ENCODE data around the gene COL6A5.

COL6A5 gene

DNA sequence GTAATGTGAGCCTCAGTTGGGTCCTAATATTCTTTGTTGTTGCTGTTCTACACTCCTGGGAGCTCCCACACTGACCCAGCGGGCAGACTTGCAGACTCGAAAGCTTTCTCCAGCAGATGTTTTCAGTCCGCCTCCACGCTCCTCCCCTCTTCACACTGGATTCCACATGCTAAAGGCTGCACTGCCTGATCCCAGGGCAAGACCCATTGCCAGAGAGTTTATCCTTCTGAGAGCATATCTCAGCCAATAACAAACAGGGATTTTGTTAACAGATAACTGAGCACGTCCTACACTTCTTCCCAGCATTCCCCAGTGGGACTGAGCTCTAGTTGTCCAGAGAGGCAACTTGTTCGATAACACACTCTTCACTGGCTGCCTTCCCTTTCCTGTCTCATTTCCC lies 163.5 kb downstream of the COL6A5 start:
- FAIRE-seq (no peak), DNase-seq (ENCODE audit: extremely low spot score, insufficient read length, low read depth) (no peak)

DNA sequence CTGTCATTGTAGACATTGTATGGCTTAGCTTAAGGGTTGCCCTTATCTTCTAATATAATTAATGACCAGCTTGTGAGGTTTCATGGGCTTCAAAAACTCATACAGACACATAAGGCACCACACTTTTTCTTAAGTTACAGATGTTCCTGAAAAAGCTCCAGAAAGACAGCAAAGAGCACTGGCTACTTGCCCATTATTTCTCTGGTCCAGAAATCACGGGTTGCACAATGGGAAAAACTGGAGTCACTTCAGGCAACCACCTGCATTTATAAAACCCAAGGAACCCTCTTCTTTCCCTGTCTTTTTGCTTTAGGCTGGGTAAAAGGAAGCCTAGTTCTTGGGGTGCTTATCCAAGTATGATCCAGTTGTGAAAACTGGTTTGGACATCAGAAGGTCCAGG lies 169.2 kb downstream of the COL6A5 start:
- FAIRE-seq, result no peak
- no peak for DNase-seq (ENCODE audit: extremely low spot score, insufficient read length, low read depth)

DNA sequence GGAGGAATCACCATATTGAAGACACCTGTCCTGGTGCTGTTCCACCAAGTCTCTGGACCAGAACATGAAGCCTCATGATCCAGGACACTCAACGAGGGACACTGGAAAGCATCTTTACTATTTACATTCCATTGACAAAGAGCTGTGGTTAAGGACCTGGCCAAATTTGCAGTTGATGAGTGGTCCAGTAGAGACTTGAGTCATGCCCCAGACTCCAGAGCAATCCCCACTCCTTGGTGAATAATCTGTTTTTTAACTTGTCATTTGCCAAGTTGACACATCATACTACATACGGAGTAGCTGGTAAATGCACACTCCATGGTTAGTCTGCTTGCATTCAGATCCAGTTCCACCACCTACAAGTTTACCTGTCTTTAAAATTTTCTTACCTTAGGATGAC lies 170.3 kb downstream of the COL6A5 start:
- no peak for FAIRE-seq

DNA sequence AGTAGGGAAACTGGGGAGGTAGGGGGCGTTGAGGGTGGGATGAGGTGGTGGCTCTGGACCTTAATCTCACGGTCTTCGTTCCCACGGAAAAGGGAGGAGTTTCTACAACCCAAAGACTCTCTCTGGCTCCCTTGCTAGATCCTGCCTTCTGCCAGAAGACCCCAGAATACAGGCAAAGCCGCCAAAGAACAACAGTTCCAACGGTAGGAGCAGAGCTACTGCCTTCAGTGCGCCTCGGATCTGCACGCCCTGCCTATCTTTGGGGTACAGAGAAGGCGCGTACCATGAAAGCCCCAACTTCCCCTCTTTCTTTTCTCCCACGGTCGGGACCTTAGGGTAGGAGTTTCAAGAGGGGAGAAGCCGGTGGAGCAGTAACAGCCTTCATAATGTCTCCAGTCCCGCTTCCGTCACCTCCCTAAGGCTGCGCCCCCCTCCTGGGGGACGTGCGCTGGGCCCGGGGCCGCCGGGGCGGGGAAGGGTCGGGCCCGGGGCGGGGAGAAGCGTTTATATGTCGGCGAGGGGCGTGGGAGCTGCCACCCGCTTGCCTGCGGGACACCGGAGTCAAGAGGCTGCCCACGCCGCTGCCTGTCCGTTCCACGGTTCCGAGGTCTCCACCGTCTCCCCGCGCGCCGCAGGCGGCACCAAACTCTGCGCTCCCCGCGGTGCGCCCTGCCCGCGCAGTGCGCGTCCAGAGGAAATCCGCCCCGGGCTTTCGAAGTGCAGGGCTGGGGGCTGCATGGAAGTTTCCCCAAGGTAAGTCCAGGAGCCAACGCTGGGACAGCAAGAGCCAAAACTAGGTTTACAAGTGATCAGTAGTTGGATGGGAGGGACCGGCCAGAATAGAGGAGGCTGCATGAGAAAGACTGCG lies 171.4 kb downstream of the COL6A5 start, which contains the start of gene COL6A6:
COL6A6 (plus strand) TSS at position 533 of the 868 bp plus-strand sequence. CDS start 43,188 bp downstream, outside the sequence.
- DNase-seq (ENCODE audit: extremely low spot score, insufficient read length, low read depth) (no peak), FAIRE-seq (no peak)

More for the DNA sequence above, 170.3 kb downstream of the COL6A5 start:
- DNase-seq (ENCODE audit: extremely low spot score, insufficient read length, low read depth), result no peak

DNA sequence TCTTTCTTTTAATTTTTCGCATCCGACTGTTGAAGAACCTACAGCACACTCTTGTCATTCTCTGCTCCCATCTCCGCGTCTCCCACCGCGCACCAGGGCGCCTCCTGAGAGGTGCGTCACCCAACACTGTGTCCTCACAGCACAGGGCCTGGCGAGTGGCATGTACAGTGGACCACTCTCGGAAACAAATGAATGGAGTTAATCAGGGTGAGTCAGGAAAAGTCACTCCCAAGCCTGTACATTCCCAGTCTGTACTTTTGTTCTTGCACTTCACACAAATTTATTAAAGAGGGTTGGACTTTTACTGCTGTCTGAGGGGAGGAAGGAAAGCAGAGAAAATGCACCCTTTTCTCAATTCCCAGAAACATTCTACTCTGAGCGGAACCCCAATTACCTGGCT lies 172.1 kb downstream of the COL6A5 start:
- DNase-seq (ENCODE audit: extremely low spot score, insufficient read length, low read depth), result no peak
- FAIRE-seq, result no peak

DNA sequence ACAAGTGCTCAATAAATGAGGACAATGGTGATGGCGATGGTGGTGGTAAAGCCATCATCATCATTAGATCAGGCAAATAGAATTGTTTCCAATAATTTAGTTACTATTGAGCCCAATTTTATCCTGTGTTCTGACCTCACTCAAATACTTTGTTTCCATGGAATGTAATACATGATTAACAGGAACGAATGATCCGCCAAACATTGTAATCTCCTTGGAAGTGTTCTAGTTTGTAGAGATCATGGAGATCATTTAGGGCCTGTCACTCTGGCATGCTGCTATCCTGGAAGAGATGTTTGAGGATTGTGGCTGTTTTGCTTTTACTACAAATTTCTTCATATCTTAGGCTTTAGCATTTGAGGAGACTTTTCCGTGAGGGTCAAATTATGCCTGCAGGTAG lies 174.3 kb downstream of the COL6A5 start:
- DNase-seq (ENCODE audit: extremely low spot score, insufficient read length, low read depth) (no peak), FAIRE-seq (no peak)

DNA sequence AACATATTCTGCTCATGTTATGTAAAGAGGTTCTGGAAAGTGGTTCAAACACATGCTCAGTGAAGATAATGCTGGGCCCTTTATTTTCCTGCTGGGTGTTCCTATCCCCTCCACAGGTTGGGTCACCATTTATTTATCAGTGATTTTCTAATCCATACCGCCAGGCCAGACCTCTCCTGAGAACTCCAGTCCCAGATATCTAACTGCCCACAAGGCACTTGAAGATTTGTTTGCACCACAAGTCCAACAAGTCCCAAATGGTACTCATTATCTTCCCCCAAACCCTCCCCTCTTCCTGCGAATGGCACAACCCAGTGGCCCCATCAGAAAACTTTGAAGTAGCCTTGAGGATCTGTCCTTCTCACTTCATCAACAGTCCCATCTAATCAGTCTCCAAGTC lies 176.9 kb downstream of the COL6A5 start:
- FAIRE-seq (no peak), DNase-seq (ENCODE audit: extremely low spot score, insufficient read length, low read depth) (no peak)

DNA sequence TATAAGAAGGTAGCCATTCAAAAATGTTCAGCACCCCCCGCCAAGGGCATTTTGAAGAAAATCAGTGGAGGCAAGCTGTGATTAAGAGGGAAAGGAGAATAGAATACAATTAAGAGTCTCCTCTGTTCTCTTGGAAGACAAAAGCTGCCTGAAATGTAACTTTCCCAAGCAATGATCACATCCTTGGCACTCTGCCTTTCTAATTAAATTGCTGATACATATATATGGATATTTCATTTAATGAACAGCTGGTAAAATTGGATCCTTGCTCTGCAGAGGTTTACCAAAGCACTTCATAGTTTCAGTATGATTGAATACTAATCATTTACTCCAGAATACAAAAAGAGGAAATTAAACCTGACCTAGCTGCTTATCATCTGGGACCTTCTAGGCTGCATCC lies 182.0 kb downstream of the COL6A5 start:
- FAIRE-seq (no peak), DNase-seq (ENCODE audit: extremely low spot score, insufficient read length, low read depth) (no peak)

DNA sequence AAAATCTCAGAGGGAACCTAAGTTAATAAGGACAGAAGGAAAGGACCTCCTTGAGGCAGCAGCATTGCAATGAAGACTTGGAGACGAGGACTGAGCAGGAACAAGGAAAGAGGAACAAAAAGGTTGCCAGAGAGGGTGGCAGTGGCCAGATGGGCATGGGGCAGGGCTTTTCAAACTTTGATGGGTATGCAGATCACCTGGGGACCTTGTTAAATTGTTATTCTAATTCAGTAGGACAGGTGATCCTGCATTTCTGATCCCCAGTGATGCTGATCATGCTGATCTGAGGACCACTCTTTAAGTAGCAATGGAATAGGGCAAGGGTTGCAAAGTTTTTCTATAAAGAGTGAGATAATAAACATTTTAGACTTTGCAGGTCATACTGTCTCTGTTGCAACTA lies 182.6 kb downstream of the COL6A5 start:
- FAIRE-seq (no peak), DNase-seq (ENCODE audit: extremely low spot score, insufficient read length, low read depth) (no peak)

DNA sequence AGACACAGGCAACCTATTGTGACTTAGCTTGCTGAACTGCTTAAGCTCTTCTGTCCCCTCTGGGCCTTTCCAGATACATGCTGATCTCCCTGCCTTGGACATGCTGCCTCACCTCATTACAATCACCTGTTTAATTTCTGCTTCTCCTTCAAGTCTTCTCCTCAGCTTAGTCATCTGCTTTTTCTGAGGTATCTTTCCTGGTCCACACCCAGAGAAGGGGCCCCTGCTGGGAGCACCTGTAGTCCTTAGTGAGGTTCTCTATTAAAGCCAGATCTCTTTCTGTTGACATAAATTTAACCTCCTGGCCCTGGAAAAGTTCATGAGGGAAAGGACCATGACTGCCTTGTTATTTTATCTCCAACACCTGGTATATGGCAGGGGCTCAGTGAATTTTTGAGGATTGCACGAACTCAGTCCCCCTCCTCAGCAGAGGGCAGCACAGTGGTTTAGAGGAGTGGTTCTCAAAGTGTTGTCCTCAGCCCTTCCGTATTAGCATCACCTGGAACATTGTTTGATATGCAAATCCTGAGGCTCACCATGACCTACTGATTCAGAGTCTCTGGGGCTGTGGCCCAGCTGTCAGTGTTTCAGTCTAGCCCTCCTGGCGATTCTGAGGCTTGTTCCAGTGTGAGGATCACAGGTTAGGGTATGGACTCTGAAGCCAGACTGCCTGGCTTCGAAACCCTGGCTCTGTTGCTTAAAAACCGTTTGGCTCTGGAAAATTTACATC lies 184.2 kb downstream of the COL6A5 start:
- DNase-seq (ENCODE audit: extremely low spot score, insufficient read length, low read depth), result no peak
- FAIRE-seq, result no peak

DNA sequence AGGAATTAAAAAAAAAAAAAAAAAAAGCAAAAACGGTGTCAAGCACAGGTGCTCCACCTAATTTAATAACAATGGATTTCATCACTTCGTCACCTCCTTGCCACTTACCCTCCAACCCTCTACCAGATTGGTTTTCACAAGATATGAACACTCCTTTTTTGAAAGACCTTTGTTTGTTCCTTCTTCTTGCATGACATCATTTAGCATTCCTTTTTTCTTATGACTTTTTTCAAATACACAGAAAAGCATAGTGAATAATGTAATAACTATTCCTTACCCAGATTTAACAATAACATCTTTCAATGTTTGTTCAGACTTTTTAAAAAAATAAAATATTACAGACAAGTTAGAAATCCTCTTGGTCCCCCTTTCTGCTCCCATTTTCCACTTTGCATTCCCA lies 187.8 kb downstream of the COL6A5 start:
- FAIRE-seq, result no peak

More for the DNA sequence above, 187.8 kb downstream of the COL6A5 start:
- no peak for DNase-seq (ENCODE audit: extremely low spot score, insufficient read length, low read depth)
